Osteocyte (in vitro differentiated cells): ENCODE results near the gene RYK. TPM values are rescaled to one million over a fixed set of nuclear protein-coding genes. Genes with fewer than 3 reads are reported as not detected.

ENCODE experiments used
- DNase-seq: peaks from one replicate; pipeline ENCODE4 v3.0.0; 2021; ENCODE audit warnings: mixed read lengths; ENCODE audit not compliant: unreplicated experiment; ENCODE audit errors: extremely low spot score
- H3K27ac Mint-ChIP-seq: one replicate; pipeline ENCODE4 v1.8.0; 2021; ENCODE audit warnings: mild to moderate bottlenecking, mixed read lengths; ENCODE audit not compliant: unreplicated experiment
- H3K27me3 Mint-ChIP-seq: one replicate; pipeline ENCODE4 v1.8.0; 2021; ENCODE audit warnings: mixed read lengths; ENCODE audit not compliant: unreplicated experiment
- H3K36me3 Mint-ChIP-seq: one replicate; pipeline ENCODE4 v1.8.0; 2021; ENCODE audit warnings: mixed read lengths; ENCODE audit not compliant: unreplicated experiment
- H3K4me1 Mint-ChIP-seq: one replicate; pipeline ENCODE4 v1.8.0; 2021; ENCODE audit warnings: mixed read lengths; ENCODE audit not compliant: unreplicated experiment
- H3K4me3 Mint-ChIP-seq: one replicate; pipeline ENCODE4 v1.8.0; 2021; ENCODE audit warnings: mild to moderate bottlenecking, moderate library complexity, mixed read lengths; ENCODE audit not compliant: unreplicated experiment
- H3K9me3 Mint-ChIP-seq: one replicate; pipeline ENCODE4 v1.8.0; 2021; ENCODE audit warnings: mixed read lengths; ENCODE audit not compliant: unreplicated experiment
- CTCF ChIP-seq: fragments of 200-600 bp; sonication (generic); IDR thresholded peaks from 2 replicates; pipeline ENCODE4 v1.5.0; 2021; ENCODE audit warnings: antibody characterized with exemption, mild to moderate bottlenecking, moderate library complexity
- total RNA-seq: library from RNA; stranded (reverse); gene quantifications from 2 replicates; pipeline ENCODE4 v1.2.1, GENCODE V29; 2021

RYK gene
- total RNA-seq, 1 donor from 2014 or later, result 70.7 TPM

- Mint-ChIP-seq H3K27me3 (no peaks in the 10 kb centered on the region), H3K4me3 (no peak overlapping the region), H3K36me3 (no peaks in the 10 kb centered on the region), H3K27ac (peak overlapping the region; percentile 16), H3K4me1 (peaks cover 76% of the 10 kb centered on the region), H3K9me3 (no peaks in the 10 kb centered on the region)
- DNase-seq, result no peak
- TF ChIP-seq CTCF, result no peak
Measured at GRCh38 chr3:134239538-134239937, 11.1 kb downstream of the RYK start.

GRCh38 chr3:134237454-134238145 is 13.1 kb downstream of the RYK start:
- H3K27ac Mint-ChIP-seq, result peak overlapping the region; percentile 82
- no peak overlapping the region for H3K4me3 Mint-ChIP-seq
- no peak for DNase-seq
- H3K9me3 Mint-ChIP-seq, result no peaks in the 10 kb centered on the region
- H3K36me3 Mint-ChIP-seq, result no peaks in the 10 kb centered on the region
- TF ChIP-seq CTCF, result no peak
- H3K4me1 Mint-ChIP-seq, result peaks cover 62% of the 10 kb centered on the region
- no peaks in the 10 kb centered on the region for H3K27me3 Mint-ChIP-seq

GRCh38 chr3:134236505-134237170 is 14.0 kb downstream of the RYK start:
- Mint-ChIP-seq H3K27me3 (no peaks in the 10 kb centered on the region), H3K27ac (peak overlapping the region; percentile 82), H3K4me1 (peaks cover 57% of the 10 kb centered on the region), H3K36me3 (no peaks in the 10 kb centered on the region), H3K9me3 (no peaks in the 10 kb centered on the region), H3K4me3 (peak overlapping the region; percentile 32)
- no peak for TF ChIP-seq CTCF
- DNase-seq, result no peak

- Mint-ChIP-seq H3K9me3 (no peaks in the 10 kb centered on the region), H3K27me3 (no peaks in the 10 kb centered on the region), H3K4me3 (no peak overlapping the region), H3K36me3 (no peaks in the 10 kb centered on the region), H3K27ac (peak overlapping the region; percentile 82), H3K4me1 (peaks cover 62% of the 10 kb centered on the region)
- DNase-seq, result no peak
- no peak for TF ChIP-seq CTCF
Measured at GRCh38 chr3:134235577-134236076, 15.0 kb downstream of the RYK start.

GRCh38 chr3:134232951-134233350 is 17.7 kb downstream of the RYK start:
- Mint-ChIP-seq H3K4me3 (no peak overlapping the region), H3K4me1 (peaks cover 58% of the 10 kb centered on the region), H3K27me3 (no peaks in the 10 kb centered on the region), H3K36me3 (peaks cover 4% of the 10 kb centered on the region), H3K27ac (no peak overlapping the region), H3K9me3 (no peaks in the 10 kb centered on the region)
- no peak for TF ChIP-seq CTCF
- DNase-seq, result no peak
